Skeletal muscle tissue (tissue), 4 donors: ENCODE measurements around the gene RNF169. TPM values are rescaled to one million over a fixed set of nuclear protein-coding genes. Genes with fewer than 3 reads are reported as not detected.
A peak's percentile ranks its signal among the peaks of the same experiment; 100 is the strongest.

Source experiments
- H3K27ac ChIP-seq: one replicate; pipeline ENCODE4 v1.7.0; 2013; ENCODE audit warnings: mild to moderate bottlenecking, low read depth, low read length, inconsistent platforms
- H3K27me3 ChIP-seq, 3 donors: one replicate each; pipeline ENCODE4 v1.7.0; 2013; ENCODE audit warnings: low read length in 3 of 3; ENCODE audit not compliant: control insufficient read depth in 3 of 3, insufficient read depth in 3 of 3
- H3K36me3 ChIP-seq, 3 donors: one replicate each; pipeline ENCODE4 v1.7.0; 2013; ENCODE audit warnings: low read length in 3 of 3; ENCODE audit not compliant: control insufficient read depth in 3 of 3, insufficient read depth in 3 of 3
- H3K4me1 ChIP-seq, 3 donors: one replicate each; pipeline ENCODE4 v1.7.0; 2013; ENCODE audit warnings: low read length in 3 of 3, mild to moderate bottlenecking in 3 of 3; ENCODE audit not compliant: control insufficient read depth in 3 of 3, insufficient read depth in 3 of 3
- H3K4me3 ChIP-seq, 3 donors: one replicate each; pipeline ENCODE4 v1.7.0; 2013; ENCODE audit warnings: low read length in 3 of 3
- H3K9ac ChIP-seq, 3 donors: one replicate each; pipeline ENCODE4 v1.7.0; 2013; ENCODE audit warnings: low read length in 3 of 3, mild to moderate bottlenecking in 3 of 3, moderate library complexity in 2 of 3, low read depth in 1 of 3
- H3K9me3 ChIP-seq, 3 donors: one replicate each; pipeline ENCODE4 v1.7.0; 2013; ENCODE audit warnings: low read length in 3 of 3; ENCODE audit not compliant: control insufficient read depth in 3 of 3
- total RNA-seq: library from RNA; depleted of rRNA; stranded (reverse); fragments of >200 nt; gene quantifications from one replicate; pipeline ENCODE4 v1.2.3, GENCODE V29; 2014
- donor health status: Osteomylitis.

The RNF169 gene
- total RNA-seq, 1 donor from 2014 or later, result 18.3 TPM

- H3K4me1 ChIP-seq, result no peaks in the 10 kb centered on the region
- H3K27ac ChIP-seq, result no peak overlapping the region
- H3K4me3 ChIP-seq, result no peak overlapping the region
- H3K36me3 ChIP-seq, result peaks cover 36 to 40% (median 37%) of the 10 kb centered on the region in 3 donors
- no peak overlapping the region for H3K9ac ChIP-seq
- no peaks in the 10 kb centered on the region for H3K27me3 ChIP-seq
- H3K9me3 ChIP-seq, result no peaks in the 10 kb centered on the region
Observed at GRCh38 chr11:74849525-74850391, 101.1 kb downstream of the RNF169 start.

GRCh38 chr11:74853223-74853622, 104.6 kb downstream of the RNF169 start:
- Histone ChIP-seq H3K4me3 (no peak overlapping the region), H3K36me3 (peaks cover 21 to 28% (median 27%) of the 10 kb centered on the region in 3 donors)

GRCh38 chr11:74860743-74861142, 112.1 kb downstream of the RNF169 start:
- Histone ChIP-seq H3K9me3 (peaks cover 0 to 7% (median 6%) of the 10 kb centered on the region in 3 donors), H3K36me3 (peaks cover 30 to 59% (median 48%) of the 10 kb centered on the region in 3 donors), H3K9ac (no peak overlapping the region), H3K4me3 (no peak overlapping the region), H3K4me1 (no peaks in the 10 kb centered on the region), H3K27me3 (no peaks in the 10 kb centered on the region), H3K27ac (no peak overlapping the region)

More at GRCh38 chr11:74853223-74853622, 104.6 kb downstream of the RNF169 start:
- Histone ChIP-seq H3K4me1 (no peaks in the 10 kb centered on the region), H3K27ac (no peak overlapping the region), H3K9ac (no peak overlapping the region), H3K9me3 (no peaks in the 10 kb centered on the region), H3K27me3 (no peaks in the 10 kb centered on the region)

GRCh38 chr11:74863410-74863809, 114.8 kb downstream of the RNF169 start:
- H3K4me3 ChIP-seq, result no peak overlapping the region
- no peaks in the 10 kb centered on the region for H3K4me1 ChIP-seq
- H3K9ac ChIP-seq, result no peak overlapping the region
- H3K9me3 ChIP-seq, result peaks cover 10 to 14% (median 12%) of the 10 kb centered on the region in 3 donors
- H3K27me3 ChIP-seq, result no peaks in the 10 kb centered on the region
- peaks cover 35 to 55% (median 43%) of the 10 kb centered on the region in 3 donors for H3K36me3 ChIP-seq
- H3K27ac ChIP-seq, result no peak overlapping the region

- peaks cover 21 to 32% (median 29%) of the 10 kb centered on the region in 3 donors for H3K9me3 ChIP-seq
- no peak overlapping the region for H3K27ac ChIP-seq
- peak overlapping the region in 1 of 3 donors; percentile 27 for H3K4me3 ChIP-seq
- peaks cover 40 to 66% (median 41%) of the 10 kb centered on the region in 3 donors for H3K36me3 ChIP-seq
- H3K9ac ChIP-seq, result no peak overlapping the region
- H3K27me3 ChIP-seq, result no peaks in the 10 kb centered on the region
- no peaks in the 10 kb centered on the region for H3K4me1 ChIP-seq
Observed at GRCh38 chr11:74866557-74866956, 117.9 kb downstream of the RNF169 start.

GRCh38 chr11:74870485-74870884, 121.8 kb downstream of the RNF169 start:
- Histone ChIP-seq H3K27me3 (no peaks in the 10 kb centered on the region), H3K9me3 (peaks cover 18 to 40% (median 31%) of the 10 kb centered on the region in 3 donors), H3K4me3 (no peak overlapping the region), H3K4me1 (no peaks in the 10 kb centered on the region), H3K36me3 (peaks cover 35 to 64% (median 49%) of the 10 kb centered on the region in 3 donors), H3K9ac (no peak overlapping the region), H3K27ac (no peak overlapping the region)

GRCh38 chr11:74871037-74871436, 122.4 kb downstream of the RNF169 start:
- peaks cover 16 to 40% (median 26%) of the 10 kb centered on the region in 3 donors for H3K9me3 ChIP-seq
- H3K4me3 ChIP-seq, result peak overlapping the region in 1 of 3 donors; percentile 3
- no peak overlapping the region for H3K9ac ChIP-seq
- H3K27me3 ChIP-seq, result no peaks in the 10 kb centered on the region
- no peak overlapping the region for H3K27ac ChIP-seq
- H3K36me3 ChIP-seq, result peaks cover 36 to 64% (median 52%) of the 10 kb centered on the region in 3 donors
- no peaks in the 10 kb centered on the region for H3K4me1 ChIP-seq

GRCh38 chr11:74877132-74877531, 128.5 kb downstream of the RNF169 start:
- Histone ChIP-seq H3K27me3 (no peaks in the 10 kb centered on the region), H3K4me3 (no peak overlapping the region), H3K9ac (no peak overlapping the region), H3K36me3 (peaks cover 25 to 43% (median 32%) of the 10 kb centered on the region in 3 donors), H3K4me1 (no peaks in the 10 kb centered on the region), H3K9me3 (peaks cover under 1 to 4% (median 3%) of the 10 kb centered on the region in 3 donors), H3K27ac (no peak overlapping the region)
